HG03558 (cell line): Measurements from ENCODE around the gene PLD2.
"Not testable (repeated sequence)": the region's sequence is repeated elsewhere in the genome, so short reads cannot be mapped to it uniquely, and the experiment has no call there.

Experiments used
- ATAC-seq: cut with Tn5 transposase; IDR thresholded peaks from one replicate; pipeline ENCODE4 v1.9.1; 2021; ENCODE audit warnings: moderate number of reproducible peaks; ENCODE audit not compliant: unreplicated experiment; ENCODE audit errors: extremely low read depth

PLD2 gene

DNA sequence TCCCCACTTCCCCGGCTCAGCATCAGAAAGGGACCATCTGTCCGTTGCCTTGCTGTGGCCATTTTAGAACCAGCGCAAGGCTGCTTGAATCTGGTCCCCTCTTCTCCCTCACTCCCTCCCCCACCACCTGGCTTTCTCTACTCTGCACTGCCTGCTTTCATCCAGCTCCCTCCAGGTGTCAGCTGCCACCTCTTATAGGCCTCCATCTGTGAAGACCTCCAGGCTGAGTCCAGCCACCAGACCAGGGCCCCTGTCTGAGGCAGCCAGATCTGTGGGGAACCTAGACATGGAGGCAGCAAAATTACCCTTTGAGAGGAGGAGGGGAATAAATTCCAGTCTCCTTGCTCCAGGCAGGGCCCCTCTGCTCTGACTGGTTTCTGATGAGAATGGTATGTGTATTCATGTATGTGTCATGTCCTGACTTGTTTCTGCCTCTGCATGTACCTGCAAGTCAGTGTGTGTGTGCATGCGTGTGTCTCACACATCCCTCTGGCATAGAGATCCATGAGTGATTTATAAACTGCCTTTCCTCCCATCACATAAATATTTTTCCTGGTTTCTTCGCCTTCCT lies 47.2 kb downstream of the PLD2 start:
- no peak for ATAC-seq

DNA sequence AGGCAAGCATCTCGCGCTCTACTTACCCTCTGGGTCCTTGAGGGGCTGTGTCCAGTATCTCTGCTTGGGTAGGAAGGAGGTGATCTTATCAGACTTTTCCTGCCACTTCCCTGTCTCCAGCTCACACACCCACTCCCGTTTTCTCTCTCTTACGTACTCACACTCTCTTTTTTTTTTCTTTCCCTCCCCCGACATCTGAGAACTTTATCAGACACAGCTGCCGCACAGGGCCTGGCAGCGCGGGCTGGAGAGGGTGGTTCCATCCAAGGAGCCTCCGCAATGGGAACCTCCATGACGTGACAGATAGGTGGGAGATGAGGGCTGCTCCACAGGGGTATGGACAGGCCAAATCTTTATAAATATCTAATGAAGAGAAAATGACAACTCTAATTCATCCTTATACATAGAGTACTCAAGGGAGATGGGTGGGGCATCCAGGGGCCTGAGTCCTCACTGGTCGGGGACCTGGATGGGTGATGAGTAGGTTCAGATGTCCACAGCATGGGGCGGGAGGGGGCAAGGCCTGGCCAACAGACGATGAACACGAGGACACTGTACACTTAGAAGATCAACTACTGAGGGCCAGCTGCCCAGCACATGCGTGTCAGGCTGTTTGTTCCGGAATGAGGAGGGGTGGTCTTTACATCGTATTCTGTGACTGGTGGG lies 49.5 kb downstream of the PLD2 start:
- no peak for ATAC-seq

DNA sequence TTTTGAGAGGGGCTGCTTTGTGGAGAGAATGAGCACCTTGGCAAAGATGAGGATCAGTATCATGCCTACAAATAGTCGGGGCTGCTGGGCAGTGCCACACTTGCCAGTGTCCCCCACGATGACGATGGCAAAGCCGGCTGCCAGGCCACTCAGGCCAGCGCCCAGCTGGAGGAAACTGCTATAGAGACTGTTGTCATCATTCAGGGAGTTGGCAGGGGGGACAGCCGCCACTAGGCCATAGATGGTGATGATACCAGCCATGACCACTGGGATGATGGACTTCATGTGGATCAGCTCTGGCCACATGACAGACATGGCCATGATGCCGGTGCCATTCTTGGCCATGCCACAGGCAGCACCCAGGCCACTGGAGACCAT lies 50.0 kb downstream of the PLD2 start:
- ATAC-seq, result no peak

DNA sequence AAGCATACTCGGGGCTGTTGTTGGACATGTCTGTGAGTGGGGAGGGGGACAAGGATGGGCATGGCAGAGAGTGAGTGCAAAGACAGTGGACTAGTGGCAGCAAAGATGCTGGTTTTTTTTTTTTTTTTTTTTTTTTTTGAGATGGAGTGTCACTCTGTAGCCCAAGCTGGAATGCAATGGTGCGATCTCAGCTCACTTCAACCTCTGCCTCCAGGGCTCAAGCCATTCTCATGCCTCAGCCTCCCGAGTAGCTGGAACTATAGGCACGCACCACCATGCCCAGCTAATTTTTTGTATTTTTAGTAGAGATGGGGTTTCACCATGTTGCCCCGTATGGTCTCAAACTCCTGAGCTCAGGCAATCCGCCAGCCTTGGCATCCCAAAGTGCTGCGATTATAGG lies 50.4 kb downstream of the PLD2 start:
- not testable (repeated sequence) for ATAC-seq

DNA sequence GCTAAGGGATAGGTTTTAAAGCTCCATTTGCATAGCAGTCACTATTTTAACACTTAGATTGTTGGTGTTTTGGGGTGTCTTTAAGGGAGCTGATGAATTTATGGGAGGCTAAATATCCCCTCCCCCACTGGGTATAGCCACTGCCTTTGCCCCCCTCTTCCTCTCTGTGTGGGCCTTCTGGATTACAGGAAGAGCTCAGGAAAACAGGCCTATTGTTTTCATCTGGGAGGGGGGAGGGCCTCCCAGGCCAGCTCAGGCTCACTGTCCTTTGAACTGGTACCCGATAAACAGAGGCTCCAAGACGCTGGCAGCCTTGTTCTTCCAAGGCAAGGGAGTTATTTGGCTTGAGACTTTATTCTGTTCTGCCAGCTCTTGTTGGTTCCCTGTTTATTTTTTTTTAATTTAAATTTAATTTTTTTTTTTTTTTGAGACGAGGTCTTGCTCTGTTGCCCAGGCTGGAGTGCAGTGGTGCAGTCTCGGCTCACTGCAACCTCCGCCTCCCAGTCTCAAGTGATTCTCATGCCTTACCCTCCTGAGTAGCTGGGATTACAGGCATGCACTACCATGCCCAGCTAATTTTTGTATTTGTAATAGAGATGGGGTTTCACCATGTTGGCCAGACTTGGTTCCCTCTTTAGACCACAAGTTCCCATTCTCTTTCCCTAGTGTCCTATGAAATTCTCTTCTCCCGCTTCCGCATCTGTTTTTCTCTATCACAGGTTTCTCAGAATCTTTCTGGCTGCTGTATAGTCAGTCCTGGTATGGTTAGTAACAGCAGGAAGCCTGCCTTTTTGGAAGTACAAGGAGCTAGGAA lies 51.3 kb downstream of the PLD2 start:
- no peak for ATAC-seq

DNA sequence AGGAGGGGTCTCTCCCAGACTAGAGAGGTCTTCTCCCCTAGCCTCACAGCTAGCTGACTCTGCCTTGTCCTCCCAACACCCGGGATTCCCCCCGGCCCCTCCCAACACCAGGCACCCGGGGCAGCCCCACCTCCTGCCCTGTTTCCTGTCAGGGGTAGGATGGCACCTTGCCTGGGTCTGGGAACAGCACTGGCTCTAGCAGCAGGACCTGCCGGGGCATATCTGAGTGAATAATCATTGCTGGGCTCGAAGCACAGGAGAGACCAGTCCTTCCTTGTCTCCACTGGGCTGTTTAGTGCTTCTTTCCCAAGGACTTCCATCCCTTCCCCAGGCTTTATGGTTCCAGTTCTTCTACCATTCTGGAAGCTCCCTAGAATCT lies 51.9 kb downstream of the PLD2 start:
- no peak for ATAC-seq

DNA sequence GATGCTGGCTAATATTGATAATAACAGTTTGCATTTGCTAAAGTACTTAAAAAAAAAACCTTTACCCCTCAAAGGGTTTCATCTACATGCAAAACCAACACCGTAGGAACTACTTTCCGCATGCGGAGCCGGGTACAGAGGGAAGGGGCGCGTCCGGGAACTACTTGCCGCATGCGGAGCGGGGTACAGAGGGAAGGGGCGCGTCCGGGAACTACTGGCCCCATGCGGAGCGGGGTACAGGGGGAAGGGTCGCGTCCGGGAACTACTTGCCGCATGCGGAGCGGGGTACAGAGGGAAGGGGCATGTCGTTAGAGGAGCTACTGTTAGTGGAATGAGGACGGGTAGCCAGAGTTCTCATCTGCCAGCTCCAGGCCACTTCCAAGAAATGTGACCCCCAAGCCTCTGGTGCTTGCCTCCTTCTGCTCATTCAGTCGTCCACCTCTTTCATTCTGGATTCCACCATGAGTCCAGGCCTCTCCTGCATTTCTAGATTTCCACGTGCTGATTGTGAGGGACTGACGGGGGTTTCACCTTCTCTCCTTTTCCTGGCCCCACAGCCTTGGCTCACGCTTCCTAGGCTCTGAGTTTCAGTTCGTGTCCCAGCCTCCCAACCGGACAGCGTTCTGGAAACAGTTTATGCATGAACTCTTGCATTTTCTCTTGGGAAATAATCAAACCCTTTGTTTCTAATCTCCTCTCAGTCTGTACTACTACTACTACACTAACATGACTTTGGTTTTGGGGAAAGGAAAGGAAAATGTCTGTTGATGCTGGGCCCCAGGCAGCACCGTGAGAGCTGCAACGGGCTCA lies 53.1 kb downstream of the PLD2 start:
- no peak for ATAC-seq

DNA sequence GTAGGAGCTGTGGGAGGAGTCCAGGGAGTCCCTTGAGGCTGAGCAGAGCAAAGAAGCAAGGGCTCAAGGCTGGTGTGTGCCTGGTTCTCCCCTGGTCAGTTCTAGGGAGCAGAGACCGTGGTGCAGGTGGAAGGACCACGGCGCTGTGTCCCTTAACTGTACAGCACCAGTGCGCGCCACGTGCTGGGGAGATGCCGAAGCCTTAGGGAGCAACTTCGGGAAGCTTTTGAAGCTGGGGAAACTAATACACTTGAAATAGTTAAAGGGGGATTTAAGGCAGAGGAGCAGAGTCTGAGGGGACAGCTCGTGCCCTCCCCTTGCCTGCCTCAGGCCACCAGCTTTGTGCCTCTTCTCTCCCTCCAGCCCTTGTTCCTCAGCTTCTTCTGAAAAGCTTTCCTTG lies 53.7 kb downstream of the PLD2 start:
- no peak for ATAC-seq

DNA sequence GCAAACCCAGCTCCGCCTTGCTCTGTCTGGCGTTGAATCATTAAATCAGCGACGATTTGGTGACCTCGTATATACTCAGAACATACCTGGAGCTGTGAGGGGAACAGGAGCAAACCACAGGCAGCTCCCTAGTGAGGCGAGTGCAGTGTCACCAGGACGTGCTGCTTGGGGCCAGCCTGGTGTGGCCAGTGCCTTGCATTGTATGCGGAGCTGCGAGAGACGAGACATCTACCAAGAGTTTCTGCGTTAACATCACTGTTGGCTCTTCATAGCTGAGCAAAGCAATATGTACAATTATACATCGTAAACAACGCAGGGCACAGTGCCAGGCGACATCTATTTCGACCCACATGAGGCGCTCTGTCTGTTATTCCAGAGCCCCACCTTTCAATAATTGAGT lies 54.1 kb downstream of the PLD2 start:
- no peak for ATAC-seq

DNA sequence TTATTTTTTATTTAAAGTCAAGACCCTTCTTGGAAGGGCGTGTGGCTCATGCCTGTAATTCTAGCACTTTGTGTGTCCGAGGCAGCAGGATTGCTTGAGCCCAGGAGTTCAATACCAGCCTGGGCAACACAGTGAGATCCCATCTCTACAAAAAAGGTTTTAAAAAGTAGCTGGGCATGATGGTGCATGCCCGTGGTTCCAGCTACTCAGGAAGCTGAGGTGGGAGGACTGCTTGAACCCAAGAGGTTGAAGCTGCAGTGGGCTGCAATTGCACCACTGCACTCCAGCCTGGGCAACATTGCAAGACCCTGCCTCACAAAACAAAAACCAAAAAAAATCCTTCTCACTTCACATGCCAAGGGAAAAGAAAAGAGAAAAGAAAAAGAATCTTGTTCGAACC lies 55.8 kb downstream of the PLD2 start:
- ATAC-seq, result no peak

DNA sequence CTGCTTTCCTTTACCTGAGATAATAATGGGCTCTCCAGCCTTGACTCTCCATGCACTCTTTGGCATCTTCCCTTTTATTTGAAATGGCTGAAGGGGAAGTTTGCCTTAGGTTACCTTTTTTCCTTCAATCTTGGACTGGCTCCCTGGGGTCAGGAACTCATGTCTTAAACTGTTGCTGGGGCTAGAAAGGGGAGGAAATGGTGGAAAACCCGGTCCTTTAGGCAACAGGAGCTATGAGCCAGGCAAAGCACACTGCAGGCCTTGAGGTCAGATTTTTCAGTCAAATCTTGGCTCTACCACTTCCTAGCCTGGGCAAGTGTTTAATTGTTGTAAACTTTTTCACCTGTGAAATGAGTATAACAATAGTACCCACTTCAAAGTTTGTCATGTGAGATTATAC lies 56.4 kb downstream of the PLD2 start:
- ATAC-seq, result no peak

DNA sequence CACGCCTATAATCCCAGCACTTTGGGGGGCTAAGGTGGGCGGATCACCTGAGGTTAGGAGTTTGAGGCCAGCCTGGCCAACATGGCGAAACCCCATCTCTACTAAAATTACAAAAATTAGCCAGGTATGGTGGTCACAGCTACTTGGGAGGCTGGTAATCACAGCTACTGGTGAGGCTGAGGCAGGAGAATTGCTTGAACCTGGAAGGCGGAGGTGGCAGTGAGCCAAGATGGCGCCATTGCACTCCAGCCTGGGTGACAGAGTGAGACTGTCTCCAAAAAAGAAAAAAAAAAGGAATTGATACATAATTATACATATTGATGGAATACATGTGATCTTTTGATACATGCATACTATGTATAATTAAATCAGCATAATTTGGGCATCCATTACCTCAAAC lies 60.6 kb downstream of the PLD2 start:
- not testable (repeated sequence) for ATAC-seq

DNA sequence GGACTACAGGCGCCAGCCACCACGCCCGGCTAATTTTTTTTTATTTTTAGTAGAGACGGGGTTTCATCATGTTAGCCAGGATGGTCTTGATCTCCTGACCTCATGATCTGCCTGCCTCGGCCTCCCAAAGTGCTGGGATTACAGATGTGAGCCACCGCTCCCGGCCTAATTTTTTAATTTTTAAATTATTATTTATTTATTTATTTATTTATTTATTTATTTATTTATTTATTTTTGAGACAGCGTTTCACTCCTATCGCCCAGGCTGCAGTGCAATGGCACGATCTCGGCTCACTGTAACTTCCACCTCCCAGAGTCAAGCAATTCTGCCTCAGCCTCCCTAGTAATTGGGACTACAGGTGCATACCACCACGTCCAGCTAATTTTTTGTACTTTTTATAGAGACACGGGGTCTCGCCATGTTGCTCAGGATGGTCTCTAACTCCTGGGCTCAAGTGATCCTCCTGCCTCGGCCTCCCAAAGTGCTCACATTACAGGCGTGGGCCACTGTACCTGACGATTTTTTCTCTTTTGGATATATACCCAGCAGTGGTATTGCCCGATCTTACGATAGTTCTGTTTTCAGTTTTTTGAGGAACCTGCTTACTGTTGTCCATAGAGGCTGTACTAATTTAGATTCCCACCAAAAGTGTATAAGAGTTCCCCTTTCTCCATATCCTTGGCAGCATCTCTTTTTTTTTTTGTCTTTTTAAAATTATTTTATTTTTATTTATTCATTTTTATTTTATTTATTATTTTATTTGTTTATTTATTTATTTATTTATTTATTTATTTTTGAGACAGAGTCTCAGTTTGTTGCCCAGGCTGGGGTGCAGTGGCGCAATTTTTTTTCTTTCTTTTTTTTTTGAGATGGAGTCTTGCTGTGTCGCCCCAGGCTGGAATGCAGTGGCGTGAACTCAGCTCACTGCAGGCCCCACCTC lies 62.4 kb downstream of the PLD2 start:
- not testable (repeated sequence) for ATAC-seq

DNA sequence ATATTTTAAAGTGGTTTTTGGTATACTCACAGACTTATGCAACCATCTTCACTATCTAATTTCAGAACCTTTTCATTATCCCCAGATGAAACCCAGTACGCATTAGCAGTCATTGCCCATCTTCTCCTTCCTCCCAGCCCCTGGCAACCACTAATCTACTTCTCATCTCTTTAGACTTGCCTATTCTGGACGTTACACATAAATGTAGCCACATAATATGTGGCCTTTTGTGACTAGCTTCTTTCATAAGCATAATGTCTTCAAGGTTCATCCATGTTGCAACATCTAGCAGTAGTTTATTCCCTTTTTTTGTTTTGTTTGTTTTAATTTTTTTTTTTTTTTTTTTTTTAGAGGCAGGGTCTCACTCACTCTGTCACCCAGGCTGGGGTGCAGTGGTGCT lies 63.9 kb downstream of the PLD2 start:
- ATAC-seq, result no peak

DNA sequence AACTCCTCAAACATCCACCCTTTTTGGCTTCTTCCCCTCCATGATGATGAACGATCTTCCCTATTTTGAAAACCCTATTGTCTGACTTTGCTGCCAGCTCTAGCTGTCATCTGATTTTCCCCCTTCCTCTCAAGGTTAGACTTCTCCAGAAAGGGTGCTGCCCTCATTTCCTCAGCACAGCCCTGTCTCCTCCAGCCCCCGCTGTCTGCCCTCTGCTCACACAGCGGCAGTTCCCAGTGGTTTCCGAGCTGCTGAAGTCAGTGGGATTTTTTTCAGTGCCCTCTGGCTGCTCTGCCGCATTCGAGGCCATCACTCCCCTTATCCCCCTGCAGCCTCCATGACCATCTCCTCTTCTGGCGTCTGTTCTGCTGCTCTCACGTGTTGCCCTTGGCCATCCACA lies 65.8 kb downstream of the PLD2 start:
- no peak for ATAC-seq
